Activated gamma-delta T cell treated with anti-CD3 and anti-CD28 coated beads, Interleukin-2, amount 50 U/mL, for 16 hours (primary cell): ENCODE data around the gene GSTT2.
A peak's percentile ranks its signal among the peaks of the same experiment; 100 is the strongest.
"Not testable (repeated sequence)": the region's sequence is repeated elsewhere in the genome, so short reads cannot be mapped to it uniquely, and the experiment has no call there.

Source experiments
- DNase-seq: peaks from one replicate; pipeline ENCODE4 v3.0.0-alpha.2; 2020; ENCODE audit warnings: low read depth

The GSTT2 gene

GRCh38 chr22:23979557-23980240 lies at the start of gene GSTT2:
Gene GSTT2 (plus strand): TSS chr22:23980134.
- DNase-seq: not testable (repeated sequence)

GRCh38 chr22:23938328-23939016 lies 41.5 kb upstream of the GSTT2 start:
- no peak for DNase-seq

- no peak for DNase-seq
Measured at GRCh38 chr22:23939017-23939357, 40.9 kb upstream of the GSTT2 start.

- not testable (repeated sequence) for DNase-seq
Measured at GRCh38 chr22:23940166-23940565, 39.8 kb upstream of the GSTT2 start.

GRCh38 chr22:23947391-23947790 lies 32.5 kb upstream of the GSTT2 start:
- not testable (repeated sequence) for DNase-seq

- not testable (repeated sequence) for DNase-seq
Measured at GRCh38 chr22:23949764-23950163, 30.2 kb upstream of the GSTT2 start.

- not testable (repeated sequence) for DNase-seq
Measured at GRCh38 chr22:23951383-23951782, 28.6 kb upstream of the GSTT2 start.

- not testable (repeated sequence) for DNase-seq
Measured at GRCh38 chr22:23952794-23953405, 27.0 kb upstream of the GSTT2 start.

- not testable (repeated sequence) for DNase-seq
Measured at GRCh38 chr22:23953485-23953884, 26.4 kb upstream of the GSTT2 start.

GRCh38 chr22:23954193-23954990 lies 25.5 kb upstream of the GSTT2 start:
- not testable (repeated sequence) for DNase-seq

- not testable (repeated sequence) for DNase-seq
Measured at GRCh38 chr22:23954991-23955305, 25.0 kb upstream of the GSTT2 start.

GRCh38 chr22:23955886-23956285 lies 24.0 kb upstream of the GSTT2 start:
- DNase-seq: not testable (repeated sequence)

- peak; percentile 67 for DNase-seq
Measured at GRCh38 chr22:23956301-23956900, 23.5 kb upstream of the GSTT2 start.

GRCh38 chr22:23961084-23961771 lies 18.7 kb upstream of the GSTT2 start, which contains the start of gene GSTT2B:
Gene GSTT2B (minus strand): TSS chr22:23961195. CDS start chr22:23961131, 64 bp downstream.
- not testable (repeated sequence) for DNase-seq

GRCh38 chr22:23966094-23966493 lies 13.8 kb upstream of the GSTT2 start:
- not testable (repeated sequence) for DNase-seq

GRCh38 chr22:23966568-23966967 lies 13.4 kb upstream of the GSTT2 start, which contains the start of gene DDTL:
Gene DDTL (plus strand): TSS chr22:23966888. CDS start chr22:23966915, 27 bp downstream.
- DNase-seq: not testable (repeated sequence)

- no peak for DNase-seq
Measured at GRCh38 chr22:23969071-23969470, 10.9 kb upstream of the GSTT2 start.

GRCh38 chr22:23970201-23970641 lies 9.7 kb upstream of the GSTT2 start:
- DNase-seq: no peak

- DNase-seq: no peak
Measured at GRCh38 chr22:23970816-23971486, 9.0 kb upstream of the GSTT2 start.

GRCh38 chr22:23971927-23972326 lies 8.0 kb upstream of the GSTT2 start:
- not testable (repeated sequence) for DNase-seq
